ENCODE measurements around the gene CINP.

DNA sequence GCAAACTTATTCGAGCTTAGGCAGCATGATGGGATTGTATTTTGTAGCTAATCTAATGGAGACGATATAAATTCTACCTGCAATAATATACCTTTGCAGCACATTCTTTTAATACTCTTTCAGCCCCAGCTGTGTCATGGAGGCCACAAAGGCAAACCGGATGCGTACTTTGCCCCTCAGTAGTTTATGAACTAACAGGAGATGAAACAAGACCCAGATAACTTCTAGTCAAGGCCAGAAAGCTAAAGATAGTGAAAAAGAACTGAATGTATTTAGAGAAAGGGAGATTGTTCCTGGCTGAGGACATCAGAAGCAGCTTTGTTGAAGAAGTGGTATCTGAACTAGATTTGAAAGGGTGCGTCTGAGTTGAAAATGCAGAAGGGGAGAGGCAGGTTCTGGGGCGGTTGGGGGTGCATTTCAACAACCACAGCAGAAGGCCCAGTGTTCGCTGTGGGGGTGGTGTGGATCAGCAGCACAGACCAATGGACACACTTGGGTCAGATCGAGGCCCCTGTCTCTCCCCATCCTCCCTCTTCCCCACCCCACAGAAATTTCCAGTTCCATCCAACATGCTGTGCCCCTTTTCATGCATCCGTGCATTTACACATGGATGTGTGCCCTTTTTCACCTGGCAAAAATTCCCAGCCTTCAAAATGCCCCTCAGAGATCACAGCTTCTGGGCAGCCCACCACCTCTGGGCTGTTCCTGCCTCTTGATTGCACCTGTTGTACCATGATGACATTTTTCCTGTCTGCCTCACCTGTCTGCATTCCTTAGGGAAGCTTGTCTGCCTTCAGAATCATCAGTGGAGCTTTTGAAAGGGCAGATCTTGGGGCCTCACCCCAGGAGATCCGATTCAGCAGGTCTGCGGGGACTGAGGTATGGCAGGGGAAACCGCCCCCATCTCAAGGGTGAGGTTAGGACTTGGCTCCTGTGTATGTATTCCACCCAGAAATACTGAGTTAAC lies 41.0 kb downstream of the CINP start:
- TF ChIP-seq POLR2A (IDR thresholded peaks at IDR 0.05): no peak
- TF ChIP-seq, protein P1, sequence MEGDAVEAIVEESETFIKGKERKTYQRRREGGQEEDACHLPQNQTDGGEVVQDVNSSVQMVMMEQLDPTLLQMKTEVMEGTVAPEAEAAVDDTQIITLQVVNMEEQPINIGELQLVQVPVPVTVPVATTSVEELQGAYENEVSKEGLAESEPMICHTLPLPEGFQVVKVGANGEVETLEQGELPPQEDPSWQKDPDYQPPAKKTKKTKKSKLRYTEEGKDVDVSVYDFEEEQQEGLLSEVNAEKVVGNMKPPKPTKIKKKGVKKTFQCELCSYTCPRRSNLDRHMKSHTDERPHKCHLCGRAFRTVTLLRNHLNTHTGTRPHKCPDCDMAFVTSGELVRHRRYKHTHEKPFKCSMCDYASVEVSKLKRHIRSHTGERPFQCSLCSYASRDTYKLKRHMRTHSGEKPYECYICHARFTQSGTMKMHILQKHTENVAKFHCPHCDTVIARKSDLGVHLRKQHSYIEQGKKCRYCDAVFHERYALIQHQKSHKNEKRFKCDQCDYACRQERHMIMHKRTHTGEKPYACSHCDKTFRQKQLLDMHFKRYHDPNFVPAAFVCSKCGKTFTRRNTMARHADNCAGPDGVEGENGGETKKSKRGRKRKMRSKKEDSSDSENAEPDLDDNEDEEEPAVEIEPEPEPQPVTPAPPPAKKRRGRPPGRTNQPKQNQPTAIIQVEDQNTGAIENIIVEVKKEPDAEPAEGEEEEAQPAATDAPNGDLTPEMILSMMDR (IDR thresholded peaks at IDR 0.05): no peak
